Measurements from ENCODE around the gene ESRRB.

- TF ChIP-seq CTCF (IDR thresholded peaks at IDR 0.05) (no peak), POLR2A (IDR thresholded peaks at IDR 0.05) (no peak)
These were observed 134.2 kb downstream of the ESRRB start for GRCh38 chr14:76510181-76510580.

Data from heart left ventricle (tissue), 13 donors.